NCI-H1048 (cell line): ENCODE results near the gene POU2F3.

Source experiments
- DNase-seq: peaks from one replicate; lab custom pipeline; 2025; lab: John Stamatoyannopoulos, UW

Gene POU2F3

DNA sequence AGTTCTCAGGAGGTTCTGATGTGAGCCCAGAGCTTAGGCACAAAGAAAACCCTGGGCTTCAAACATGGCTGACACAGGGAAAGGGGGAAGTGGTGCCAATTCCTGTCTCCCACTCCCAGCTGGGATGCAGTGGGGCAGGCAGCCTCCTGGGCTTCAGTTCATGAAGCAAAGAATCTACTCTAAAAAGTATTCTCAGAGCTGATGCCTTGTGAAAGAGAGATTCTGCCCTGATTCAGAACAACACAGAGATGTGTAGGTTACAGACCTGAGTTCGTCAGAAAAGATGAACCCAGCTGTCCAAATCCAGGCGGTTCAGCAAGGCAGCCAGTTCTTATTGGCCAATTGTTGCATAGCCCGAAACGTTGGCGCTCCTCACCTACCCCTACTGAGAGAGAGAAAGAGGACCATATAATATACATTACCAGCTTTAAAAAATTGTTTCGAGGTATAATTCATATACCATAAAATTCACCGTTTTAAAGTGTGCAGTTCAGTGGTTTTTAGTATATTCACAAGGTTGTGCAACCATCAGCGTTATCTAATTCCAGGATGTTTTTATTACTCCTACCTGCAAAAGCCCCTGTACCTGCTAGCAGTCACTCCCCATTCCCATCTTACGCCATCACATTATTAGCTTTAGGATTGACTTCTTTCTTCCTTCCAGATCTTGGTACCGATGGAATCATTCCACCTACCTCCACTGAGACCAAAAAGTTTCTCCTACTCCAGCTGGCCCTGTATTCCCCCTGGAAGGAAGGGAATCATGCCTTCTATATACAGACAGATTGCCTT lies 77.9 kb downstream of the POU2F3 start:
- DNase-seq = no peak

GRCh38 chr11:120318906-120319305 lies 79.0 kb downstream of the POU2F3 start:
- no peak for DNase-seq

- DNase-seq = no peak
Measured at GRCh38 chr11:120324932-120325810, 85.2 kb downstream of the POU2F3 start, which contains the start of gene TLCD5. Gene TLCD5 (plus strand): TSS chr11:120325299. CDS start chr11:120327442, 2,143 bp downstream.

GRCh38 chr11:120326228-120326627 lies 86.3 kb downstream of the POU2F3 start:
- DNase-seq = no peak

- no peak for DNase-seq
Measured at GRCh38 chr11:120326845-120327281, 86.9 kb downstream of the POU2F3 start.

DNA sequence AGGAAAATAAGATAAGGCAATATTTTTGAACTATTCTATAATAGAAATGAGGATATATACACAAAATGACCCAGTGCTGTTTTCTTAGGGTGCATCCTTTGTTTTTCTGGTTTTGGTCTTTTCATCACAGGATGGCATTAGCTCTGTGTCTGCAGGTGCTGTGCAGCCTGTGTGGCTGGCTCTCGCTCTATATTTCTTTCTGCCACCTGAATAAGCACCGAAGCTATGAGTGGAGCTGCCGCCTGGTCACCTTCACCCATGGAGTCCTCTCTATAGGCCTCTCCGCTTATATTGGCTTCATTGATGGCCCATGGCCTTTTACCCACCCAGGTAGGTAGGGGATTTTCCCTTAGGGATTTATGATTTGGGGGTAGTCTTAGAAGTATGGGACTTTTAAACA lies 87.4 kb downstream of the POU2F3 start:
- no peak for DNase-seq

DNA sequence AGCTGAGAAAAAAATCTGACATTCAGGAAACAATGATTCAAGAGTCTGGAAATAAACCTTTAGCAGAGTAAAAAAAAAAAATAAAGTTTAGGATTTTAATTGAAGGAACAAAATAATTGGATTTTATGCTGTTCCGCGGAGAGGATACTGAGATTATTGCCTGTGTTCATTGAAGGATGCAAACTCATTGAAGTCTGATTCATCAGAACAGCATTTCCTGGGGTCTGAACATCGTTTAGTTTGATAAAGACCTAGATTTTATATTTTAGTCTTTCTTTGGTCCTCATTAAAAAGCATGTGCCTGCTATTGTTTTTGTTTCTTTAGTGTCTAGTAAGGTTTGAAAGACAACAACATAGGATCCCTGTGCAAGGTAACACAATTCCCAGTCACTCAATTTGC lies 89.6 kb downstream of the POU2F3 start:
- no peak for DNase-seq

DNA sequence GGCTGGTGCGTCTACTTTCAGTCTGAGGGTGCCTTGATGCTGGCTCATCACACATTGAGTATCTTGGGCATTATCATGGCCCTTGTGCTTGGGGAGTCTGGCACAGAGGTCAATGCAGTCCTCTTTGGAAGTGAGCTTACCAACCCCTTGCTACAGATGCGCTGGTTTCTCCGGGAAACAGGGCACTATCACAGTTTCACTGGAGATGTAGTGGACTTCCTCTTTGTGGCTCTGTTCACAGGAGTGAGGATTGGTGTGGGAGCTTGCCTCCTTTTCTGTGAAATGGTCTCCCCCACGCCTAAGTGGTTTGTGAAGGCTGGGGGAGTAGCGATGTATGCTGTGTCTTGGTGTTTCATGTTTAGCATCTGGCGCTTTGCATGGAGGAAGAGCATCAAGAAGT lies 90.1 kb downstream of the POU2F3 start:
- no peak for DNase-seq

GRCh38 chr11:120331301-120331996 lies 91.5 kb downstream of the POU2F3 start:
- no peak for DNase-seq

DNA sequence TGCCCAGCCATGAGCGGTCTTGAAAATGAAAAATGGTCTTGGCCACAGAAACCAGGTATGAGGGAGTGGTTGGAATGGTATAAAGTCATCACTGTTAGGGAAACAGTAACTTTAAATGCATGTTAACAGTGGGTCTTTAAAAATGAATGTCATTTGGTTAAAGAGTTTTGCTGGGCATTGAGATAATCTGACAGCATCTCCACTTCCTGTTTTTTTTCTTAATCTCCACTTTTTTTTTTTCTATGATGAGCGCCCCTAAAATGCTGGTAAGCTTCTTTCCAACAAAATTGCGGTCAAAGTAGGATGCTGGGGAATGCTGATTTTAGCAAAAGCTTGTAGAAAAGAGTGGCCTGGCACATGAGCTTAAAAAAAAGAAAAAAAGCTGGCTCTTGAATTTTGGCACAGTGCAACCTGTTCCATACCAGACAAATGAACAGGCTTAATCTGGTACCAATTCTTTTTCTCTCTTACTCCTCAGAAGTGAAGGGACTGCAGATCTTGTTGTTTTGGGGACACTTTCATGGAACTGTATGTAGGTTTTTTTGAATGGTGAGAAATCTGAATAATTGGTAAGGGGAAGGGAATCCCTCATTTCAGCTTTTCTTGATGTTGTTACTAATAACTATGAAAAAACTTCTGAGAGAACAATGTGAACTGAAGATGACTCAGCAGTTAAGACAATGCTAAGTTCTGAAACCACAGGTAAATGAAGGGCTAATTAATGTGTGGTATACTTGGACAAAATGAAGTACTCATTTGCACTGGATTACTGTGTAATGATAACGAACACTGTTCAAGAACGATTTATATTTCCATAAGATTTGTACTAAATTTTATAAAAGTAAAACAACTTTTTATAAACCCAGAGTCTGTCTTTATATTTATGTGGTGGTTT lies 93.1 kb downstream of the POU2F3 start:
- DNase-seq = no peak

- DNase-seq = no peak
Measured at GRCh38 chr11:120333801-120334200, 93.9 kb downstream of the POU2F3 start.

DNA sequence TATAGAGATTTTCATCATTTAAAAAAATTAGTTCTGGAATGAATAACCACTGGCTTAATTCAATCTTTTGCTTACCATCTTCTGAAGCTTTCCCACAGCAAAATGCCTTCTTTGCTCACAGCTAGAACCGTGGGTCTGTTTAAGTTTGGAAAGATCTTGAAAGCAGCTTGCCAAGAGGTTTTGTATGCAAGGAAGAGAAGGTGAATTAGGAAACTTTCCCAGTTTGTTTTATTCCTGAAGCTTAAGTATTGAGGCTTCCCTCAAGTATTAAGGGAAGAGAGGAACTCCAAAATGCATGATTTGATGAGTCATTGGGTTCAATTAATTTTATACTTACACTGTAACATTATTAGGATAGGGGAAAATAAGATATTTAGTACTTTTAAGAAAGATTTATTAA lies 94.4 kb downstream of the POU2F3 start:
- DNase-seq = no peak

GRCh38 chr11:120334894-120335462 lies 95.0 kb downstream of the POU2F3 start:
- peak; percentile 47 for DNase-seq

DNA sequence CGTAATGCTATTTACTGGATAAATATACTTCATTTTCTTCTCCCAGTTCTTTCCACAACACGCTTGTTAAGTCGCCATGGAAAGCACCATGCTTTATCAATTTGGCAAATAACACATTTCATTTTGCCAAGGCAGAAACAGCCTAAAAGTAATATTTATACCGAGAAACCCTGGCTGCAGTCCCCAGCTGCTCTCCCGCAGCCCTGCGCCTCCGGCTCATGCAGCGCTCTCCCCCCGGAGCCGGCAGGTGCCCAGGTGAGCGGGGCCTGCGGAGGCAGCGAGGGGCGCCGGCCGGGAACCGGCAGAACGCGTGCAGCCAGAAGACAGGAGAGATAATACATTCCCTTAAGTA lies 95.6 kb downstream of the POU2F3 start:
- no peak for DNase-seq

DNA sequence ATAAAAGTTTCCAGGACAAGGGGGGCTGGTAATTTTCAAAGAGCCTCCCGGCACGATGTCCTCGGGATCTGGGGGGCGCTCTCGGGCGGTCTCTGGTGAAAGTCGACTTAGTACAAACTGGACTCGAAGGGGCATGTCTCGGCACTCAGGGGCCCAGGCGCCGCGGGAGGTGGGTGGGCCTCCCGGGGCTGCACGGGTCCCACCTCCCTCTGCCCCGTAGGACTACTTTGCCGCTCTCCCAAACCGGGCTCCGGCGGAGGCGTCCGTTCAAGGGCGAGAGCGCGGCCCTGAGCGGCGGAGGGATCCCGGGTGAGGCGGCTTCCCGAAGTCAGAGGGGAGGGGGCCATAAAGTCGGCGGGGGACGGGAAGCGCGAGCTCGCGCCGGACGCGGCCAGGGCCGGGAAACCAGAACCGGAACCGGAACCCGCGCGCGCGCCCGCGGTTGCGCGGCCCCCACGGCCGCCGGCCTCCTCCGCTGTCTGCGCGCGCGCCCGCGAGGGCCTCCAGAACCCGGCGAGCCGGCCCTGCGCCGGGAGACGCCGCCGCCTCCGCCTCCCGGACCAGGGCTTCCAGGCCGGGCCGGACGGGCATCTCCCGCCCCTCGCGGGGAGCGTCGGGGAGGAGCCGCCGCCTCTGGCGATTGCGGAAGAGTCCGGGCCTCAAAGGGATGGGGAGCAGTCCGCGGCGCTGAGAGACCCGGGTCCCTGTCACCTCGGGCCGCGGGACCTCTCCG lies 96.1 kb downstream of the POU2F3 start, which contains the start of gene ARHGEF12:
ARHGEF12 (plus strand) TSS at position 506 of the 733 bp plus-strand sequence. CDS start 831 bp downstream, outside the sequence.
- peak; percentile 88 for DNase-seq

DNA sequence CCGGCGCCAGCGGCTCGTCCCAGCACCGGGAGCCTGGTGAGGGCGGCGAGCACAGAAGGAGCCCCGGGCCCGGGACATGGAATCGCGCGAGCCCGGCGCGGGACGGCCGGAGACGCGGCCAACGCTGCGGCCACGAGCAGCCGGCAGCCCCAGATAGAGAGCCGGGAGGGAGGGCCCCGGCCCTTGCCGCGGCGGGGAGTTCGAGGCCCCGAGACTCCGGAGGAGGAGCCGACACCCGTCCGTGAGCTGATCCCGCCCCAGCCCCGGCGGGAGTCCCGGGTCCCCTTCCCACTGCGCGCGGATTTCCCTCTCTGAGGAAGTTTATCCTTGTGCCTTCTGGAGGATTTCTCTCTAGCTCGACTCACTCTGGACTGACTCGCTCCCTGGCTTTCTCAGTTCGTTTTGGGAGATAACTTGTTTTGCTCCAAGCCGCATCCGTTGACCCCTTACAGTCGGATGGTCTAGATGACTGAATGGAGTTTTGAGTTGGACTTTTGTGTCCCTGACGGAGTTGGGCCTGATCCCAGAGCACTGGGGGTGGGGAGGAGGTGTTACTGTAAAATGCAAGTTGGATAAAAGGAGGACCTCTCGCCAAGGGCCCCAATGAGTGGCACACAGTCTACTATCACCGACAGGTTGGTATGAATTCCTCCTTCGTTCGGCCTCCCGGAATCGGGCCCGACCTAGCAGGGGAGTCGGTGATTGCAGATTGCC lies 96.9 kb downstream of the POU2F3 start:
- no peak for DNase-seq

- no peak for DNase-seq
Measured at GRCh38 chr11:120337355-120338106, 97.6 kb downstream of the POU2F3 start.

DNA sequence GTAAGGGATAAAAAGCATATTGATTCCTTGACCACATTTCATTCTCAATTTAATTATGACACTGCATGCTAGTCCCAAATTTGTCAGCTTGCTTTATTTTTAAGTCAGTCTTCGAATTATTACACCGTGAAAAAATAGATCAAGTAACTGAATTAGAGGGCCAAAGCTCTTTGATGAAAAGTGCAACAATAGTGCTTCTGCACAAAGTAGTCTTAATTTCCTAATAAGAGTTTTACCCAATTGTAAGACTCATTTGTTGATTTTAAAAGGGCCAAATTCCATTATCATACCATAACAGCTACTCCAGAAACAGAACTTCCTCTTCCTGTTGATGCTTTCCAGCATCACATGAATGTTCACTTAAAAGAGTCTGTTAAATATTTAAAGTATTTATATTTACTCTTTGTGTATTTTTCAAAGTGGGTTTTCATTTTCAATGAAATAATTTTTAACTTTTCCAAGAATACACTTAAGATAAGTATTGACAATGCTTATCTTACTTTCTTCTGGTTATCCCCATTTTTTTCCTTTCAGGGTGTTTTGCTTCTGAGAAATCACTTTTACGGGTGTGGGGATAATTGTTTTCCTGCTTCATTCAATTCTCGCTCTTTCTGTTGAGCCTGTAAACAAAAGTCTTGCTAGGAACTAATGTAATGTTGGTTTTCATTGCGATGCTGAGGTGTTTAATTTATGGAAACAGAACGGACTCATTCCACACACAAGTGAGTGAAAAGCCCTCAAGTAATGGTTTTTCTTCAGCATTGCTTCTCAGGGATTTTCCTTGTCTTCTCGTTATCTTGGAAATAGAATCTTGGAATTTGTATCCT lies 98.4 kb downstream of the POU2F3 start:
- no peak for DNase-seq
